ENCODE measurements around the gene FHIT.

DNA sequence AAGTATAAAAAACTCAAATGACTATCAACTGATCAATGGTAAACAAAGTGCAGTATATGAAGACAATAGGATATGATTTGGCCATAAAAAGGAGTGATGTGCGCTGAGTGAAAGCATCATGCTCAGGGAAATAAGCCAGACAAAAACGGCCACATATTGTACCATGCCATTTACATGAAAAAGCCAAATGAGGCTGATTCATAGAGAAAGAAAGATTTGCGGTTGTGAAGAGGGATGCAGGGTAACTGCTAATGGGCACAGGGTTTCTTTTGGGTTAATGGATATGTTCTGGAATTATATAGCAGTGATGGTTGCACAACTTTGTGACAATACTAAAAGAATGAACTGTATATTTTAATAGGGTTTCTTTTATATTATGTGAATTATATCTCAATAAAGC is 1324.2 kb downstream of the FHIT start:
- TF ChIP-seq, protein P1, sequence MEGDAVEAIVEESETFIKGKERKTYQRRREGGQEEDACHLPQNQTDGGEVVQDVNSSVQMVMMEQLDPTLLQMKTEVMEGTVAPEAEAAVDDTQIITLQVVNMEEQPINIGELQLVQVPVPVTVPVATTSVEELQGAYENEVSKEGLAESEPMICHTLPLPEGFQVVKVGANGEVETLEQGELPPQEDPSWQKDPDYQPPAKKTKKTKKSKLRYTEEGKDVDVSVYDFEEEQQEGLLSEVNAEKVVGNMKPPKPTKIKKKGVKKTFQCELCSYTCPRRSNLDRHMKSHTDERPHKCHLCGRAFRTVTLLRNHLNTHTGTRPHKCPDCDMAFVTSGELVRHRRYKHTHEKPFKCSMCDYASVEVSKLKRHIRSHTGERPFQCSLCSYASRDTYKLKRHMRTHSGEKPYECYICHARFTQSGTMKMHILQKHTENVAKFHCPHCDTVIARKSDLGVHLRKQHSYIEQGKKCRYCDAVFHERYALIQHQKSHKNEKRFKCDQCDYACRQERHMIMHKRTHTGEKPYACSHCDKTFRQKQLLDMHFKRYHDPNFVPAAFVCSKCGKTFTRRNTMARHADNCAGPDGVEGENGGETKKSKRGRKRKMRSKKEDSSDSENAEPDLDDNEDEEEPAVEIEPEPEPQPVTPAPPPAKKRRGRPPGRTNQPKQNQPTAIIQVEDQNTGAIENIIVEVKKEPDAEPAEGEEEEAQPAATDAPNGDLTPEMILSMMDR (IDR thresholded peaks at IDR 0.05; ENCODE audit: low read depth, low read length, missing input control) = no peak
- TF ChIP-seq, protein P2, sequence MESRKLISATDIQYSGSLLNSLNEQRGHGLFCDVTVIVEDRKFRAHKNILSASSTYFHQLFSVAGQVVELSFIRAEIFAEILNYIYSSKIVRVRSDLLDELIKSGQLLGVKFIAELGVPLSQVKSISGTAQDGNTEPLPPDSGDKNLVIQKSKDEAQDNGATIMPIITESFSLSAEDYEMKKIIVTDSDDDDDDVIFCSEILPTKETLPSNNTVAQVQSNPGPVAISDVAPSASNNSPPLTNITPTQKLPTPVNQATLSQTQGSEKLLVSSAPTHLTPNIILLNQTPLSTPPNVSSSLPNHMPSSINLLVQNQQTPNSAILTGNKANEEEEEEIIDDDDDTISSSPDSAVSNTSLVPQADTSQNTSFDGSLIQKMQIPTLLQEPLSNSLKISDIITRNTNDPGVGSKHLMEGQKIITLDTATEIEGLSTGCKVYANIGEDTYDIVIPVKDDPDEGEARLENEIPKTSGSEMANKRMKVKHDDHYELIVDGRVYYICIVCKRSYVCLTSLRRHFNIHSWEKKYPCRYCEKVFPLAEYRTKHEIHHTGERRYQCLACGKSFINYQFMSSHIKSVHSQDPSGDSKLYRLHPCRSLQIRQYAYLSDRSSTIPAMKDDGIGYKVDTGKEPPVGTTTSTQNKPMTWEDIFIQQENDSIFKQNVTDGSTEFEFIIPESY (IDR thresholded peaks at IDR 0.05) = no peak
- no peak for TF ChIP-seq SP1 (IDR thresholded peaks at IDR 0.05)
- TF ChIP-seq, protein P3, sequence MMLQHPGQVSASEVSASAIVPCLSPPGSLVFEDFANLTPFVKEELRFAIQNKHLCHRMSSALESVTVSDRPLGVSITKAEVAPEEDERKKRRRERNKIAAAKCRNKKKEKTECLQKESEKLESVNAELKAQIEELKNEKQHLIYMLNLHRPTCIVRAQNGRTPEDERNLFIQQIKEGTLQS (IDR thresholded peaks at IDR 0.05) = no peak
- TF ChIP-seq, protein P4, sequence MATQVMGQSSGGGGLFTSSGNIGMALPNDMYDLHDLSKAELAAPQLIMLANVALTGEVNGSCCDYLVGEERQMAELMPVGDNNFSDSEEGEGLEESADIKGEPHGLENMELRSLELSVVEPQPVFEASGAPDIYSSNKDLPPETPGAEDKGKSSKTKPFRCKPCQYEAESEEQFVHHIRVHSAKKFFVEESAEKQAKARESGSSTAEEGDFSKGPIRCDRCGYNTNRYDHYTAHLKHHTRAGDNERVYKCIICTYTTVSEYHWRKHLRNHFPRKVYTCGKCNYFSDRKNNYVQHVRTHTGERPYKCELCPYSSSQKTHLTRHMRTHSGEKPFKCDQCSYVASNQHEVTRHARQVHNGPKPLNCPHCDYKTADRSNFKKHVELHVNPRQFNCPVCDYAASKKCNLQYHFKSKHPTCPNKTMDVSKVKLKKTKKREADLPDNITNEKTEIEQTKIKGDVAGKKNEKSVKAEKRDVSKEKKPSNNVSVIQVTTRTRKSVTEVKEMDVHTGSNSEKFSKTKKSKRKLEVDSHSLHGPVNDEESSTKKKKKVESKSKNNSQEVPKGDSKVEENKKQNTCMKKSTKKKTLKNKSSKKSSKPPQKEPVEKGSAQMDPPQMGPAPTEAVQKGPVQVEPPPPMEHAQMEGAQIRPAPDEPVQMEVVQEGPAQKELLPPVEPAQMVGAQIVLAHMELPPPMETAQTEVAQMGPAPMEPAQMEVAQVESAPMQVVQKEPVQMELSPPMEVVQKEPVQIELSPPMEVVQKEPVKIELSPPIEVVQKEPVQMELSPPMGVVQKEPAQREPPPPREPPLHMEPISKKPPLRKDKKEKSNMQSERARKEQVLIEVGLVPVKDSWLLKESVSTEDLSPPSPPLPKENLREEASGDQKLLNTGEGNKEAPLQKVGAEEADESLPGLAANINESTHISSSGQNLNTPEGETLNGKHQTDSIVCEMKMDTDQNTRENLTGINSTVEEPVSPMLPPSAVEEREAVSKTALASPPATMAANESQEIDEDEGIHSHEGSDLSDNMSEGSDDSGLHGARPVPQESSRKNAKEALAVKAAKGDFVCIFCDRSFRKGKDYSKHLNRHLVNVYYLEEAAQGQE (IDR thresholded peaks at IDR 0.05) = no peak
- no peak for TF ChIP-seq TAF1 (conservative IDR thresholded peaks at IDR 0.05)
- TF ChIP-seq FOXA1 (IDR thresholded peaks at IDR 0.05) = no peak
- no peak for TF ChIP-seq YY1 (IDR thresholded peaks at IDR 0.05)

Data from liver (tissue), 3 donors.